Kidney epithelial cell (primary cell): Measurements from ENCODE around the gene SMTNL1. TPM values are rescaled to one million over a fixed set of nuclear protein-coding genes. Genes with fewer than 3 reads are reported as not detected.

ENCODE experiments used
- DNase-seq: peaks from one replicate; pipeline ENCODE4 v3.0.0-alpha.2; 2010; ENCODE audit warnings: low read depth
- H3K27me3 ChIP-seq: 2 replicates; pipeline ENCODE4 v1.6.0; 2011; ENCODE audit warnings: low read length; ENCODE audit not compliant: control insufficient read depth, insufficient read depth
- H3K36me3 ChIP-seq: 2 replicates; pipeline ENCODE4 v1.5.1; 2011; ENCODE audit warnings: low read length; ENCODE audit not compliant: control insufficient read depth, insufficient read depth
- H3K4me3 ChIP-seq: 2 replicates; pipeline ENCODE4 v1.5.1; 2011; ENCODE audit warnings: low read depth, mild to moderate bottlenecking, control low read depth, low read length
- total RNA-seq: library from RNA; depleted of rRNA; stranded (reverse); fragments of >200 nt; gene quantifications from 2 replicates; pipeline ENCODE4 v1.2.3, GENCODE V29; 2015
- TF ChIP-seq, protein P1 (sequence below): IDR thresholded peaks from 2 replicates; pipeline ENCODE4 v1.5.1; 2011; ENCODE audit warnings: mild to moderate bottlenecking, moderate library complexity, low read length, control low read depth, inconsistent platforms; ENCODE audit not compliant: insufficient read depth, poor library complexity, severe bottlenecking

SMTNL1 gene, protein sequence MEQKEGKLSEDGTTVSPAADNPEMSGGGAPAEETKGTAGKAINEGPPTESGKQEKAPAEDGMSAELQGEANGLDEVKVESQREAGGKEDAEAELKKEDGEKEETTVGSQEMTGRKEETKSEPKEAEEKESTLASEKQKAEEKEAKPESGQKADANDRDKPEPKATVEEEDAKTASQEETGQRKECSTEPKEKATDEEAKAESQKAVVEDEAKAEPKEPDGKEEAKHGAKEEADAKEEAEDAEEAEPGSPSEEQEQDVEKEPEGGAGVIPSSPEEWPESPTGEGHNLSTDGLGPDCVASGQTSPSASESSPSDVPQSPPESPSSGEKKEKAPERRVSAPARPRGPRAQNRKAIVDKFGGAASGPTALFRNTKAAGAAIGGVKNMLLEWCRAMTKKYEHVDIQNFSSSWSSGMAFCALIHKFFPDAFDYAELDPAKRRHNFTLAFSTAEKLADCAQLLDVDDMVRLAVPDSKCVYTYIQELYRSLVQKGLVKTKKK
- total RNA-seq = not detected in 2 replicates

DNA sequence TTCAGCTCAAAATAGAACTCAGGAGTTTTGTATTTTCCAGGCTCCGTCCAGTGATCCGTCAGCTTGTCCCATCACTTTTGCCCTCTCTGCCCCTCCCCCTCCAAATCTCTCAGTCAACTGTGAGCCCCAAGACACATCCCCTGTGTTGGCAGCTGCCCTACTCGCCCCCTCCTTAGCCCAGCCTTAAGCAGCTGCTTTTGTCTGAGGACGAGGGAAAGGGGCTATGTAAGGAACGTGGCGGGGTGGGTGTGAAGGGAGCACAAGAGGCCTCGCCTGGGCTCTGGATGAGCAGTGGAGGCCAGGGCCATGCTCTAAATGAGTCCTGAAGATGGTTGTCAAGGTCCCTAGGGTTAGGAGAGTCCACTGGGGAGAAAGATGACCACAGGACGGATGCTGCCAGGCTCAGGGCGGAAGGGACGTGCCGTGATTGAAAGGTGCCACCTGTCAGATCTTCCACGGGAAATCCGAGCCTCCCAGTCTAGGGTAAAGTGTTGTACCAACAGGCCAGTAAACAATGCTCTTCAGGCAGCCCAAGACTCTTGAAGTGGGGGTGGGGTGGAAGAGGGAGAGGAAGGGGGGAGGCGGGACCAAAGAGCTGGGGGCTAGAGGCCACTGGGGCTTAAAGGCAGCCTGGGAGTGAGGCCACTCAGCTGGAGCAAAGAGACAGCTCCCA, at the start of gene SMTNL1:
Gene SMTNL1, plus strand, starts transcription at position 649 of the 673 bp plus-strand sequence. CDS start 5,048 bp downstream, outside the sequence.
- Histone ChIP-seq H3K4me3 (no peak within 1 kb of the TSS), H3K27me3 (peaks cover 6% of the 10 kb centered on the region), H3K36me3 (no peaks in the 10 kb centered on the region)
- DNase-seq = no peak
- TF ChIP-seq, protein P1, sequence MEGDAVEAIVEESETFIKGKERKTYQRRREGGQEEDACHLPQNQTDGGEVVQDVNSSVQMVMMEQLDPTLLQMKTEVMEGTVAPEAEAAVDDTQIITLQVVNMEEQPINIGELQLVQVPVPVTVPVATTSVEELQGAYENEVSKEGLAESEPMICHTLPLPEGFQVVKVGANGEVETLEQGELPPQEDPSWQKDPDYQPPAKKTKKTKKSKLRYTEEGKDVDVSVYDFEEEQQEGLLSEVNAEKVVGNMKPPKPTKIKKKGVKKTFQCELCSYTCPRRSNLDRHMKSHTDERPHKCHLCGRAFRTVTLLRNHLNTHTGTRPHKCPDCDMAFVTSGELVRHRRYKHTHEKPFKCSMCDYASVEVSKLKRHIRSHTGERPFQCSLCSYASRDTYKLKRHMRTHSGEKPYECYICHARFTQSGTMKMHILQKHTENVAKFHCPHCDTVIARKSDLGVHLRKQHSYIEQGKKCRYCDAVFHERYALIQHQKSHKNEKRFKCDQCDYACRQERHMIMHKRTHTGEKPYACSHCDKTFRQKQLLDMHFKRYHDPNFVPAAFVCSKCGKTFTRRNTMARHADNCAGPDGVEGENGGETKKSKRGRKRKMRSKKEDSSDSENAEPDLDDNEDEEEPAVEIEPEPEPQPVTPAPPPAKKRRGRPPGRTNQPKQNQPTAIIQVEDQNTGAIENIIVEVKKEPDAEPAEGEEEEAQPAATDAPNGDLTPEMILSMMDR = no peak

DNA sequence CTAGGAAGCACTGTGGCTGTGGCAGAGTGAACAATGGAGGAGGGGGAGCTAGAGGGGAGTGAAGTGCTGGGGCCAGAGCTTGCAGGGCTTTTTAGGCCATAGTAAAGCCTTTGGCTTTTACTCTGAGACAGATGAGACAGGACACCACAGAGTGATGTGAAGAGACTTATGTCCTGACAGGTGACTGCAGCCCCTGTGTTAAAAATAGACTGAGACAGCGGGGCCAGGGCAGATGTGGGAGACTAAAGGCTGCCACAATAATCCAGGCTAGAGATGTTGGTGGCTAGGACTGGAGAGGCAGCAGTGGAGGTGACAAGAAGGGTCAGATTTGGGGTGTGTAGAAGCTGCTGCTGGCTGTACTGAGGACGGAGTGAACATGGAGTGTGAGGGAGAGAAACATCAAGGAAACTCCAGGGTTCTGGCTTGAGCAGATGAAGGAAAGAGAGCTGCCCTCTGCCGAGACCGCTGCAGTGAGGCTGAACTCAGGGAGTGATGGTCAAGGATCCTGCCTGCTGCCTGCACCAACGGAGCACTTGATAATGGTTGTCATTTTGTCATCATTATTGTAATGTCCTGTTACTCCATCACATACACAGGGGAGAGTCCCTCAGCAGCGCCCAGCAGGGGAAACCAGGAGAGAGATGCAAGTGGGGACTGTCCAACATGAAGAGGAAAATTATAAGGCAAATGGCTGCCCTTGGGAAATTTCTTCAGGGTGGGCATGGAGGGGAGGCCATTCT, 49.3 kb upstream of the SMTNL1 start:
- Histone ChIP-seq H3K4me3 (no peak overlapping the region), H3K27me3 (peaks cover 5% of the 10 kb centered on the region), H3K36me3 (no peaks in the 10 kb centered on the region)
- TF ChIP-seq, protein P1 = no peak
- no peak for DNase-seq

DNA sequence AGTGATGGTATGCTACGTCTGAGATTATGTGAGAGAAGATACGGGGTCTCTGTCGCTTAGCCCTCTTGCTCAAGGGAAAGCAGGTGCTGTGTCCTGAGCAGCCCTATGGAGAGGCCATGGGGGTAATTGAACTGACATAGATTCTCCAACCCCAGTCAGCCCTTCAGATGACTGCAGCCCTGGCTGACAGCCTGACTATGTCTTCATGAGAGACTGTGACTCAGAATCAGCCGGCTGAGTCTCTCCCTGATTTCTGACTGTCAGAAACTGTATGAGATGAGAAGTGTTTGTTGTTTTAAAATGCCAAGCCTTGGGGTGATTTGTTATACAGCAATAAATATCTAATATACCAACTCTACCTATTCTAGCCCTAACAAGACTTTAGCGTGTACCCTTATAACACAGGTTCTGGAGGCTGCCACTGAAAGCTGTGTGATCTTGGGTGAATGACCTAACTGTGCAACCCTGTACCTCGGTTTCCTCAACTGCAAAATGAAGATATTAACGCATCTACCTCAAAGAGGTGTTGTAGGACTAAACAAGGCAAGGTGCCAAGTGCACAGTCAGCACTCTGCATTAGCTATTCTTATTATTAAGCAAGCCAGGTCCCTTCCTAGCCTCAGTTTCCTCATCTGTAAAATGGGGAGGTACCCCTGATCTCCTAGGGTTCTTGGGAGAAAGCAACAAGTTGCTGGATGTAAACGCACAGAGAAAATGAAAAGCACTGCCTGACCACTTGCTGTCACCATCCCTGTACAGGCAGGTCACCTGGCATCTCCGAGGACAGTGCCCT, 46.7 kb upstream of the SMTNL1 start:
- no peaks in the 10 kb centered on the region for H3K36me3 ChIP-seq
- no peak overlapping the region for H3K4me3 ChIP-seq
- TF ChIP-seq, protein P1 = no peak
- no peak for DNase-seq
- no peaks in the 10 kb centered on the region for H3K27me3 ChIP-seq

DNA sequence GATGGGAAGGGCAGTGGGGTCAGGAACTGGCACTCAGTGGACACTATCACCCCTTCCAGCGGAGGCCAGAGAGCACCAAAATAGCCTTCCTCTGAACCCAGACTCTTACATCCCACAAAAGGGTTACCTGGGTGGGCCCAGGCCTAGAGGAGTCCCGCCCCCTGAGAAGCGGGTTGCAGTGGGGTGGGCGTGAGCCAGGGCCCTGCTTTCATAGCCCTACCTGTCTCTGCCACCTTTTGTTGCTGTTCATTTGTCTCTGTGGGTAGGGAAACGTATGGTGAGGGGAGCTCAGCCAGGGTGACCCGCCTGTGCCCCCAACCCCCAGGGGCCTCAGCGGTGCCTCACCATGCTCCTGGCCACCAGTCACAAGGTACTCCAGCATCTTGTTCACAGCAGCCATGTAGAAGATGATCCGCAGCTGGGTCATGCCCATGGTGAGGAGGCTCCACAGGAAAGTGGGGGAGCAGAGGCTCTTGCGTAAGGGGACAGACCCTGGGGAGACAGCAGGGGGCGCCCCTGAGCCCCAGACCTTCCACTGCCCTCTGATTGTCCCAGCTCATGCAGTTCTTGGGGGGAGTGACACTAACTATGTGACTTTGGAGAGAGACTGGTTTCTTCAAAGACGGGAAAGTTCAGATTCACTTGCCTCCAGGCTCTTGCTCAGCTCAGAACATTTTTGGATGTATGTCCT, 45.9 kb upstream of the SMTNL1 start:
- no peak overlapping the region for H3K4me3 ChIP-seq
- DNase-seq = no peak
- no peaks in the 10 kb centered on the region for H3K36me3 ChIP-seq
- TF ChIP-seq, protein P1 = peak; percentile 67
- H3K27me3 ChIP-seq = no peaks in the 10 kb centered on the region
